ENCODE measurements around the gene EPN1. TPM values are rescaled to one million over a fixed set of nuclear protein-coding genes. Genes with fewer than 3 reads are reported as not detected.

EPN1 gene
- total RNA-seq, 1 donor from 2014 or later = 65.2 TPM

DNA sequence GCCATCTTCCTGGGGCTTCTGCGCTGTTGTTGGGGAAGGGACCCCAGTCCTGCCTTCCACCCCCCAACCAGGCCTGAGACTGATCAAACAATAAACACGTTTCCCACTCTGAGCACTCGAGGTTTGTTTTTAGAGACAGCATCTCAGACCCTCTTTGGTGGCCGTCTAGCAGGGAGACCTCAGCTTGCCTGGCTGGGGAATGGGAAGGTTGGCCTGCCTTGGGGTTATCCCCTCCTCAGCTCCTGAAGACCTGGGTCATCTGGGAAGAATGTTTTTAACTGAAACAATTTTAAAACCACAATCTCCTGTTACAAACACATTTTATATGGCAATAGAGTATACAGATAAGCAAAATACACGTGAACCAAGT lies 29.5 kb upstream of the EPN1 start:
- intact Hi-C loops (cut with micrococcal nuclease) = loop anchor here (10.0 kb wide), 2 partner anchors 669 to 1181 kb away; partner anchors contain the start of genes LENG9 and ZSCAN5A

GRCh38 chr19:55646889-55647731 lies 27.9 kb upstream of the EPN1 start:
- Mint-ChIP-seq H3K36me3 (ENCODE audit: low read depth) (peaks cover 36% of the 10 kb centered on the region), H3K27ac (peak overlapping the region; percentile 95), H3K4me3 (peak overlapping the region; percentile 95), H3K4me1 (peaks cover 62% of the 10 kb centered on the region), H3K9me3 (no peaks in the 10 kb centered on the region), H3K27me3 (no peaks in the 10 kb centered on the region)
- DNase-seq (no peak), ATAC-seq (ENCODE audit: low read depth) (peak; percentile 22)
- TF ChIP-seq CTCF (IDR thresholded peaks at IDR 0.05) = no peak
- ChIA-PET CTCF (interaction anchor here (0.8 to 4.4 kb wide), 3 partner anchors 10 to 47 kb away, joined by 3 to 33 read pairs (median 4); partner anchors contain the start of genes FIZ1 and ZNF524), POLR2A (interaction anchor here (0.6 to 4.7 kb wide), 13 partner anchors 10 to 1199 kb away, joined by 3 to 45 read pairs (median 10); partner anchors contain the start of genes FIZ1, LENG8, ZNF524 and ZNF628)
- intact Hi-C loops (cut with micrococcal nuclease) = loop anchor here (10.0 kb wide), 2 partner anchors 668 to 1182 kb away; partner anchors contain the start of genes LENG9 and ZSCAN5A

More for the DNA sequence above, 29.5 kb upstream of the EPN1 start:
- CTCF ChIA-PET = interaction anchor here (4.4 kb wide), 1 partner anchor 12 kb away, joined by 33 read pairs; no protein-coding TSS in a partner anchor
- DNase-seq (no peak), ATAC-seq (ENCODE audit: low read depth) (no peak)
- H3K4me1 Mint-ChIP-seq = peaks cover 69% of the 10 kb centered on the region
- peak overlapping the region; percentile 28 for H3K4me3 Mint-ChIP-seq
- POLR2A ChIA-PET = interaction anchor here (0.7 to 4.7 kb wide), 4 partner anchors 9 to 391 kb away, joined by 3 to 47 read pairs (median 4); partner anchors contain the start of genes HSPBP1 and U2AF2
- no peaks in the 10 kb centered on the region for H3K9me3 Mint-ChIP-seq
- H3K36me3 Mint-ChIP-seq (ENCODE audit: low read depth) = peaks cover 28% of the 10 kb centered on the region
- H3K27me3 Mint-ChIP-seq = no peaks in the 10 kb centered on the region
- H3K27ac Mint-ChIP-seq = peak overlapping the region; percentile 53
- no peak for TF ChIP-seq CTCF (IDR thresholded peaks at IDR 0.05)

- H3K36me3 Mint-ChIP-seq (ENCODE audit: low read depth) = peaks cover 39% of the 10 kb centered on the region
Measured at GRCh38 chr19:55647732-55648584, 27.1 kb upstream of the EPN1 start, which contains the start of gene CCDC106. Gene CCDC106 (plus strand): TSS chr19:55648212. CDS start chr19:55649047, 835 bp downstream.

More at GRCh38 chr19:55647732-55648584, 27.1 kb upstream of the EPN1 start, which contains the start of gene CCDC106:
- Mint-ChIP-seq H3K27ac (peak within 1 kb of the TSS; percentile 95), H3K4me1 (peaks cover 61% of the 10 kb centered on the region), H3K4me3 (peak within 1 kb of the TSS; percentile 95), H3K9me3 (no peaks in the 10 kb centered on the region), H3K27me3 (no peaks in the 10 kb centered on the region)
- intact Hi-C loops (cut with micrococcal nuclease) = loop anchor here (10.0 kb wide), 2 partner anchors 667 to 1183 kb away; partner anchors contain the start of genes LENG9 and ZSCAN5A
- DNase-seq (peak; percentile 76), ATAC-seq (ENCODE audit: low read depth) (peak; percentile 23)
- CTCF ChIA-PET = interaction anchor here (1.0 to 4.4 kb wide), 2 partner anchors 11 to 15 kb away, joined by 4 to 33 read pairs; no protein-coding TSS in a partner anchor
- no peak for TF ChIP-seq CTCF (IDR thresholded peaks at IDR 0.05)
- POLR2A ChIA-PET = interaction anchor here (0.6 to 4.7 kb wide), 13 partner anchors 10 to 564 kb away, joined by 3 to 45 read pairs (median 10); partner anchors contain the start of genes FIZ1, HSPBP1, ZNF524 and ZNF628

Data from activated B cell treated with CpG ODN at 0.5 μM for 24 hours (primary cell).